SIG-M5 (cell line): ENCODE results near the gene ZSWIM6.

Experiments
- DNase-seq: peaks from one replicate; lab custom pipeline; 2025; lab: John Stamatoyannopoulos, UW

ZSWIM6 gene

DNA sequence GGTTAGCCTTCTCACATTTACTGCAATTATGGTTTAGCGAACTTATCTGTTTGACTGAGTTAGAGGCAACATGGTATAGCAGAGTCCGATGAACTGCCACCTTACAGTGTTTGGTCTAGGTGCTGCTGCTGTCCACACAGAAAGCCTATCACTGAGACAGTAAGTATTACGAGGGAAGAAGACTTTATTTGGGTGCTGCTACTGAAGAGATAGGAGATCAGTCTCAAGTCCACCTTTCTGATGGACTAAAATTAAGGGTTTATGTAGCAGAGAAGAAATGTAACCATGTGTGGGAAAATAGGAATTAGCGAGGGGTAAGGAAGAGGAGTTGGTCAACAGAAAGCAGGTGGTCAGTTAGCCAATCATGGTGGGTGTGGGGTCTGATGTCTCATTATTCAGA, 109.7 kb downstream of the ZSWIM6 start:
- DNase-seq = no peak

DNA sequence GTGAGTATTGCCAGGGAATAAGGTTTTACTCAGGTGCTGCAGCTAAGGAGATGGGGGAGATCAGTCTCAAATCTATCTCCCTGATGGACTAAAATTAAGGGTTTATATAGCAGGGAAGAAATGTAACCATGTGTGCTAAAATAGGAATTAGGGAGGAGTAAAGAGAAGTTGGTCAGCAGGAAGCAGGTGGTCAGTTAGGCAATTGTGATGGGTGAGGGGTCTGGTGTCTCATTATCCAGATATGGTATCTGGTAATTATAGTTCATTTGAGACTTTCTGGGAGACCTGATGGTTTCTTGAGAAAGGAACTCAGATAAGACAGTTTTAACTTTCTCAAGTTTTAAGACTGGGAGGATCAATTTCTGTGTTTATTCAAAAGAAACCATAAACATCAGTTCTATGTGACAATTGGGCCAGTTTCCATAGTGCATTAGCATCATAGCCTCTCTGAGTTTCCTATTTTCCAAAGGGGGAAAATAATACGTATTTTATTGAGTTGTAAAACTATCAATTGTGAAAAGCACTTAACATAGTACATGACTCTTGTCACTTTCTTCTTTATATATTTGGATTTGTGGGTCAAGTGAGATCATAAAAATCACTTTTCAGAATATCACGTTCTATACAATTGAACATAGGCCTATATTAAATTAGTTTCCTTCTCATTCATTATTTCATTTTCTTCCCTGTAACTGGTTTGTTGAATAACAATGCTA, 115.9 kb downstream of the ZSWIM6 start:
- no peak for DNase-seq

DNA sequence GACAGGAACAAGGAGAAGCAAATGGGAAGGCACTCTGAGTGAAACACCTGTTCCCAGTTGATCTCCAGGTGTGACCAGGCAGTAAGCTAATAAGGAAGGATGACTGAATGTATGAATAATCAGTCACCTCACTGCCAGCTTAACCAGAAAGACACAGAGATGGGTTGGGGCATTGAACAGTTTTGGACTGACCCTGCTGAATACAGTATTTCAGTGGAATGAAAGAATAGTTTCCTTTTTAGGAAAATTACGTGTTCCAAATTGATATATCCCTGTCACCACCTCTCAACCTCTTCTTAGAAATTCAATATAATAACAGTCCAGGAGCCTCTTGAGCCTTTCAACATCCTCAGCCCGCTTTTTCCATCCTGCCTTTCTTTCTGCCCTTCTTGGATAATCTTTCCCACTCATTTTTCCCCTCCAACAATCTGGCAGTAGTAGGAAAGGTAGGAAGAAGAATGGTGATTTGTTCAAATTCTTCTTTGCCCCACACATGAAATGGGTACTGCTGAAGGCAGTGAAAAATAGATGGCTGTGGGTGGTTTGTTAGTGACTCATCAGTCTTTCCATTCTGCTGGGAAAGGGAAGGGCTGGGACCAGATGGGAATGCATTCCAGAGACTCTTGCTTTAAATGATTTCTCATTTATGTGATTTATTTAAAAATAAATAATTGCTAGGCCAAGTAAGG, 117.9 kb downstream of the ZSWIM6 start:
- no peak for DNase-seq

DNA sequence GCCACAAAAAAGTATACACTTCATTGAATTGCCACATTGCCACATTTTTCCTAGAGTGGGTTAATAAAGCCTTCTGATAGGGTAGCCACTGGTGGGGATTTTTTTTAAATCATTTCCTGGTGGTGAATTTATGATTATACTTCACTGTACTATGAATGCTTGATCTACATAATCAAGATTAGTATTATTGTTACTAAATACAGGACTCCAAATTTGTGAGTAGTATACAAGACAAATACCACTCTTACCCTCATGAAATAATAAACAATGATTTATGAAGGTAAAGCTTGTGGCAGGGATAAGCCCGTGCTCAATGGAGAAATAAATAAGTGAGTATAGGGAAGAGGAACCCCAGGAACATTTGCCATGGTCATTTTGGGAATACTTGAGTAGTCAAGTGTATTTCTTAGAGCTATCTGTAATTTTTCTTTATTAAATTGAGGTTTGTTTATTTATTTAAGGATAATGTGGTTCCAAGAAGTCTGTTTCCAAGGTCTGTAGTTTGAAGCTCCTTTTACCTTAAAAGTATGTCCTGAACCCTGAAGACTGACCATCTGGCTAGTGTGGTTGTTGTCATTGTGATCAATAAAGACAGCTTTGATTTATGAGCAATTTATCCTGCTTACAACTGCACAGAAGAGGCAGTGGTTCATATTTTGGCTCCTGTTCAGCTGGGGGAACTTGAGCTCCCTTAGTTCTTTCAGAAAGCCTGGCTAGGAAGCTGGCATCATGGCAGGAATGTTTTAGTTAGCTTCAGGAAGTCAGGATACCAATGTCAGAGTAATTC, 118.6 kb downstream of the ZSWIM6 start:
- no peak for DNase-seq

DNA sequence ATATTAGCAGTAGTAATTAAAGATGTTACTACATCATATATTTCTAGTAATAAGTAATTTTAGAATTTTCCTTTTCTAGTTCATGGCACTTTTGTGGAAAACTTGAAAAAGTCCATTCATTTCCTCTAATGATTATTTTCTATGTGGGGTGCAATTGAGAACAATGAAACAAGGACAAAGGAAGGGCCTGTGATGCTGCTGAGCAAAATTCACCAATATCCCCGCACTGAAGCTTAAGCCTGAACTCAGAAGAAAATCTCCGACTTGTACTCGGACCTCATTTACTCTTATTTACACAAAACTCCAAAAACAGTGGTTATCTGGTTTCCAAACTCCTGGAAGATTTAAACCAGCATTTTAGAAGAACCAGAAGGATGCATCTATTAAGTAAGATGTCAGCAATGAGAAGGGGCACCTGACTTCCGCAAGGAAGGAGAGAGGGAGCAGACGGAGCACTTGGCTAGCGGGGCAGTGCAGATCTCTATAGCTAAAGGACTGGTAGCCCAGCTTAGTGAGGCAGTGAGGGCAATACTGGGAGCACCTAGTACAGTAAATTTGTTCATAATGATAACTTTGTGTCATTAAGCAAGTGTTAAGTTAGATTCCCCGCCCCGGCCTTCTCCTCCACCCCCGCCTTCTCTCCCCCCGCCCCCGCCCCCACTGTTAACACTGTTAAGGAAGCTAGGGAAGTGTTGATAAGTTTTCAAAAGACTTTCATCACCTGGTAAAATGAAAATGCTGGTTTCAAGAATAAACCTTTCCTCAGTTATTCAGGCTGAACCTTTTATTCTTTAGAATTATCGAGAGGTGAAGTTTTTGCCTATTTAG, 123.3 kb downstream of the ZSWIM6 start:
- no peak for DNase-seq

DNA sequence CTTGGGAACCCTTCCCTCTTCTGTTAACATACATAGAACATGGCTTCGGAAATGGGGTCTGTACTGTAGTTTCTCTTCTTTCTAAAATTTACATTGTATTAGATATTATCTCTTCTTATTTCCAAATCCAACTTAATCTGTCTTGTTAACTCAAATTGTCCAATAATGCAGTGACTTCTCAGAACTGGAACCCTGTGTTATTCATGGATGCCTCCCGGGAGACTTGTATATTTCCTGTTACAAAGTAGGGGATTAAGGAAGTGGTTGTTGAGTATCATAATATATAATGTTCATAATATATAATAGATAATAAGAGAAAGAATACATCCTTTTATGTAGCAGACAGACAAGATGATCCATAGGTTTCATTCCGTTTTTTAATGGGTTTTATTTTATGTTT, 128.4 kb downstream of the ZSWIM6 start:
- DNase-seq = no peak

DNA sequence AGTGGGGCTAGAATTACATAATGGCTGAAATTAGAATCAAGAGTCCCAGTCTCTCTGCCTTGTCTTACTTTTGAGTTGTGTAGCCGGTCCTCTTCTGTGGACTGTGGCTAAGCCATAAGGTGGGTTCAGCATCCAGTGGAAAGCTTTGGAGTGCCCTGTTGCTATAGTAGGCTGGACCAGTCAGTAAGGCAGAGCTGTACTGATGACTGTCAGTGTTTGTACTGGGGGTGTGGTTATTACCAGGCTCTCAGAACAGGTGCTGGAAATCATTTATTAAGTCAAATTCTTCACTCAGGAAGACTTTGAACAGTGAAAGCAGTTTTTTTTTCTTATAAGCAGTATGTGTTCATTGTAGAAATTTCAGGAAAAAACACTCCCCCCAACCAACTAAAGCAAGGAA, 129.4 kb downstream of the ZSWIM6 start:
- DNase-seq = no peak

DNA sequence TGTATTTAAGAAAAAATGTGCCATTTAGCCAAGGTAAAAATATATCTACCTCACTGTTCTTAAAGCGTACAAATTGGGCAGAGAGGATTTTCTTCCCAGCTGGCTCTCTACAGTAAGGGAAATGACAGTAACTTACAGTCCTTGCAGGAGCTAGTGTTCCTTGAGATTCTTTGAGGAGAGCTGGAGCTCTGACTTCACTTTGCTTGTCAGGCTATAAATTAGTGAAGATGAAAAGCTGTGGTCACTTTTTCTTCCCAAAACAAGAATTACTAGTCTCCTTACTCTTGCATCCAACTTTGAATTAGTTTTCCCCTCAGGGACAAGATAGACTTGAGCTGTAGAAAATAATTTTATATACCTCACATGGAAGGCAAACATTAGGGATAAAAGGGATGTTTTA, 129.9 kb downstream of the ZSWIM6 start:
- DNase-seq = no peak

DNA sequence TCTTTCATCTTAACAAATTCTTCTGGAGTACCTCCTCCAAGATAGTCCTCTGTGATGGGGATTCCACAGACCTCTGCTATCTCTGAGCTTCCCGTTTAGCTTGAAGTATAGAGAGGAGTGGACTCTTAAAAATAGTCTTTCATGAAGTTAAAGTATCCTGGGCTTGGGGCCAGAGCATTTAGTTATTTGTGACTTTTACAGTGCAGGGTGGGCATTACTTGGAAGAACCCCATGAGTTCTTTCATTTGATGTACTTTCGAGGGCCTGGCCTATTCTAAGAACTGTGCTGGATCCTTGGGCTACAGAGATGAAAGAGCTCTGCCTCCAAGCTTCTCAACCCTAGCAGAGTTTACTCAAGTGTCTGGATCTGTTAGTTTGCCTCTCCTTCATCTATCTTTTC, 131.5 kb downstream of the ZSWIM6 start:
- DNase-seq = no peak

DNA sequence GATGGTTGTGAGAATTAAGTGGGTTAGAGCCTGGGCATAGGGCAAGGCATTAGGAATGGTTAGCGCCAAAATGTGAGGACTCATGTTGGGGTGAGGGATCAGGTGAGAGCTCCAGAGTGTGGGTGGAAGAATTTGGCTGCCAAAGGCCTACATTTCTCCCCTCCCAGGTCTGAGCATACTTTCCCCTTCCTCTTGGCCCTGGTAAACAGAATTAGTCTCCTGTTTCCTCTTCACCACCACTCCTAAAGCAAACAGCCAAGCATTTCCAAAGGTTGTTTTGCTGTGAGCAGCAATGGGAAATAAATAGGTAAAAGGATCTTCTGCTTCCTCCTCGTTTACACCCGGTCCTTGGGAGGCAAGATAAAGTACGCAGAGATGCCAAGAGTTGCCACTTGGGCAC, 132.5 kb downstream of the ZSWIM6 start:
- no peak for DNase-seq

DNA sequence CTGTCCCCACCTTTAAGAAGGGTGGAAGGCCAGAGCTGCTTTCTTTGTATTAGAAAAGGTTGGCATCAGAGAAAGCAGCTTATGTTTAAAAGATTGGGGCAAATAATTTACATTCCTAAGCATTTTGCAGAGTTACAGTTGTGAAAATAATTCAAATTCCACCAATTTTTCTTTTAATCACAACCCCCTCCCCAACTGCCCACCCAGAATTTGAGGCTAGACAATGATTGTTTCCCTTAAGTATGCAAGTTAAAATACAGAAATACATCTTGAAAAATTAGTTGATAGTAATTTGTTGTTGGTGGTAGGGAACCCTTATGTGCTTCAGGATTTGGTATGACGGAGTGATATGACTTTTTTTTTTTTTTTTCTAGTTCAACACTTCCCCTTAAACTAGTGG, 133.0 kb downstream of the ZSWIM6 start:
- DNase-seq = no peak

DNA sequence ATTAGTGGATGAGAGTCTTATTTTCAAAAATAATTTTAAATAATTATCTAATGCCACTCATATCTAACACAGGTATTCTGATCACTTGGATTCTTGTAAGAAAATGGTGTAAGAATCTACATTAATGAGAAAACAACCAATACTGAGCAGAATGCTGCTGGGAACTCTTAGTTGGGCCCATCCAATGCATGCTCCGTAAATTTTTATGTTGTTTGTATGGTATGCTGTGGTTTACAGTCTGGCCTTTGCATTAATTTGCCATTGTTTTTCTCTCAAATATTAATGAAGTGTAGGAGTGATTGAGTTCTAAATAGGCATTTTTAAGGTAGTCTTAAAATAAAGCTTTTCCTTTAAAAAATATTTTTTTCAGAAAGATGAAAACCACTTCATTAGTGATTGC, 133.4 kb downstream of the ZSWIM6 start:
- no peak for DNase-seq

DNA sequence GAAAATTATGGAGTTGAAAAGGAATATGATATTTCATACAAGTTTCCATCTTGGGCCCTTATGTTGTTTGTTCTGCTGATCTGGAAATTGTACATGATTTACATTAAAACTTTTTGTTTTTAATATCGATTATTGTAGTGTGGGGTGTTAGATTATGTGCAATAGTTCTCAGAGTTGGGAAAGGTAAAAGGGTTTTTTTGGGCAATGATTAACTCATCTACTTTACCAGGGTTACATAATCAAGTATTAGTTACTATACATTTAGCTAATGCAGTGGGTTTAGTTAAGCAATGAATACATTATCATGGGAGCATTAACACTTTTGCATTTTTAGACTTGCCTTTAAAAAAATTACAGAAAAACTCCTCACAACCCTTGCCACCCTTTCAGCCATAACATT, 134.0 kb downstream of the ZSWIM6 start:
- DNase-seq = no peak

DNA sequence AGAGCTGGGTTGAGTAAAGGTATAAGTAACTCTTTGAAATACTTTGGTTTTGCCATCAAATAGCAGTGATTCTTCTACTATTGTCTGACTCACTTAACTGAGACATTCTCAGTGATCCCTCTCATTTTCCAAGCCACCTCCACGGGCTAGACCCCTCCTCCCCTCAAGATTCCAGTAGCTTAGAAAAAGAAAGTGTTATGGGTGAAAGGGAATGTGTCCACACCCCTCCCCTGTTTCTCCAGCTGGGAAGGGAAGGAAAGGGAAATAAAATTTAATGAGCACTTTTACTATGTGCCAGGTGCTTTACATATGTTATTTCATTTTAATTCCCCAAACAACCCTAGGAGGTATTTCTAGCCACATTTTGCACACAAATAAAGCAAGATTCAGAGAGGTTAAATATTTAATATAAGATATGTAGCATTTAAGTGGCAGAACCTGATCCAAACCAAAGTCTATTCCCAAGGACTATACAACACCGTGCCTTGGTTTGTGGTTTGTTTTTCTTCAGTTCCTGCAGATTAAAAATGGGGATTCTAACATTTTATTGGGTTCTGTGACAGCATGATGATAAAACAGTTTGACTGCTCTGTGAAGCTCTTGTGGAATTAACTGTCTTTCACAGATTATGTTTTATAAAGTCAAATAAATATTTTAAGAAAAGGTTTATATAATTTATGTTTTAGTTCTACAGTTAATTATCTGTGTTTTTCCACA, 135.9 kb downstream of the ZSWIM6 start:
- DNase-seq = no peak

DNA sequence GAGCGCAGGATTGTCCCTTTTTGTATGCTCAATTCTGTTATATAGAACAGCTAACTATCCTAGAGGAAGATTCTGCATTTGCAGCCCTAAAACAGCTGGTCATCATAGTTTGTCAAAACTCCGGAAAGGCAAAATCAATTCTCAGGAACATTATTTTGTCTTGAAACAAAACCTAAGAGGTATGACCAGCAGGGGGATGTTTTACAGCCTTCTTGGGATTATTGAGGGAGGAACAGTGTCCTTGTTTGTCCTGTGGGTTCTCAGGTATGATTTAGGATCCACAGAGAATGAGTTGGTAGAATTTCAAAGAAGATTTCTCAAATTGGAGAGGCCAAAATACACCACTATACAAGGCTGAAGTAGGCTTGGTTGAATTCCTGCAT, 136.4 kb downstream of the ZSWIM6 start:
- DNase-seq = no peak

DNA sequence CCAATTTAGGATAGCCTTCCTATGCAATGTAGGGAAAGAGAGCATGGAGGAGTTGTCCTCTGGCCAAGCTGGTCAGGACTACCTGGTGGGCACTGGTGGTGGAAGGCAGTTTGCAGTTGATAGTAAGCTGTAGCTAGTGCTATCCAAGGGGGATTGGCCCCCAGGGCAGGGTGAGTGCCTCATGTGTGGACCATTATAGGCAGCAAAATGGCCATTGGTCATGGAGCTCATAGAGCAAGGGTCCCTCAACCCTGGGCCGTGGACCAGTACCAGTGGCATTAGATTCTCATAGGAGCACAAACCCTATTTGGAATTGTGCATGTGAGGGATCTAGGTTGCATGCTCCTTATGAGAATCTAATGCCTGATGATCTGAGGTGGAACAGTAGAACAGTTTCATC, 139.3 kb downstream of the ZSWIM6 start:
- DNase-seq = no peak

DNA sequence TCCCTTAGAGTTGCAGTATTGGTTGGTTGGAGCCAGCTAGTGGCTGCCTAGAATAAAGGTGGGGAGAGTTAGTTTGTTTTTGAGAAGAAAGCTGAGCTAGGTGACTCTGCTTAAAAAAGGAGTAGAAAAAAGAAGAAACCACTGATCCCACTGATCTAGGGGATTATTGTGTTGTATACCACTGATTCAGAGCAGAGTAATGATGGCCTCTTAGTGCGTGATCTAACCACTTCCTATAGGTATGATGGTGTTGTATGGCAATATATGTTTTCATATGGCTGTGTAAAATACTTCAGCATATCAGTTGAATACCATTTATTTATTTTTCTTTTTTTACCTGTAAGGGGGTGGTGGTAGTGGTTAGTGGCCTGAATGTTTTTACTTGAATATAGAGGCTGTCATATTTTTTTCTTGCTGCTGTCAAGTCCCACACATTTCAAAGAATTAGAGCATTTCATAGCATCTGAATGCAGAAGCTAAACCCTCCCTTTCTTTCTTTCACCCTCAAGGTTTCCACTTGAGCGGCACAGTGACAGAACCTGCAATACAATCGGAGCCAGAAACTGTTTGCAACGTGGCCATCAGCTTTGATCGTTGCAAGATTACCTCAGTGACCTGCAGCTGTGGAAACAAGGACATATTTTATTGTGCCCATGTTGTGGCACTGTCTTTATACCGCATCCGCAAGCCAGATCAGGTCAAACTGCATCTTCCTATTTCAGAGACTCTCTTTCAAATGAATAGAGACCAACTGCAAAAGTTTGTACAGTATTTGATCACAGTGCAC, 140.3 kb downstream of the ZSWIM6 start:
- no peak for DNase-seq

DNA sequence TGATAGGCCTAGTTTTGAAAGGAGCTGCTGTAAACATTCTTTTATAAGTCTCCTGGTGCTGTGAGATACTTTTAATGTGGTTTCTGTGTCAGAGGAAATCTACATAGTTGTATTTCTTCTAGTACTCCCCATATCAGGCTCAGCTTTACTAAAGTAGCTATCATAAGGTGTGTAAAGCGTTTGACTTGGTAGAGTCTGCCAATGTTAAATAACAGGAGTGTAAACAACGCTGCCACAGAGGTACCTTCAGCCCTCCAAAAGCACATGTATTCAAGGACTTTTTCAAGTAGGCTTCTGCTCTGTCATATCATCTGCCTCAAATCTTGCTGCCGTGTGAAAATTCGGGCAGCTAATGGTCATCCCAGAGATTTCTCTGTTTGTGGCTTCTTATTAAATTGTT, 142.7 kb downstream of the ZSWIM6 start:
- DNase-seq = no peak

DNA sequence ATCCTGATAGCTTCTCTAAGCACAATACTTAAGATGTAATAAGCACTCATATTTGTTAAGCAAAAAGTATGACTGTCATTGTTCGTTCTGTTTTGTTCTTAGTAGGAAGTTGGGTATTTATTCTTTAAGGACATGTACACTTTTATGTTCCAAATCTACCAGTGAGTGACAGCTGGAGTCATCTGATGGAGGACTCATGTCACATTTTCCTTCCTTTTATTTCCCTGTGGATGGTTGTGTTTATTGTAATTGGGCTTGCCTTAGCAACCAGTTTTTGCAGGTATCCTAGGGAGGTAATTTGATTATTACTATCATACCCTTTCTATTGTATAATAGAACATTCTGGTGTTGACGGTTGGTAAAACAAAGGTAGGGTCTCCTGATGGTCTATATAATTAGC, 145.7 kb downstream of the ZSWIM6 start:
- no peak for DNase-seq

DNA sequence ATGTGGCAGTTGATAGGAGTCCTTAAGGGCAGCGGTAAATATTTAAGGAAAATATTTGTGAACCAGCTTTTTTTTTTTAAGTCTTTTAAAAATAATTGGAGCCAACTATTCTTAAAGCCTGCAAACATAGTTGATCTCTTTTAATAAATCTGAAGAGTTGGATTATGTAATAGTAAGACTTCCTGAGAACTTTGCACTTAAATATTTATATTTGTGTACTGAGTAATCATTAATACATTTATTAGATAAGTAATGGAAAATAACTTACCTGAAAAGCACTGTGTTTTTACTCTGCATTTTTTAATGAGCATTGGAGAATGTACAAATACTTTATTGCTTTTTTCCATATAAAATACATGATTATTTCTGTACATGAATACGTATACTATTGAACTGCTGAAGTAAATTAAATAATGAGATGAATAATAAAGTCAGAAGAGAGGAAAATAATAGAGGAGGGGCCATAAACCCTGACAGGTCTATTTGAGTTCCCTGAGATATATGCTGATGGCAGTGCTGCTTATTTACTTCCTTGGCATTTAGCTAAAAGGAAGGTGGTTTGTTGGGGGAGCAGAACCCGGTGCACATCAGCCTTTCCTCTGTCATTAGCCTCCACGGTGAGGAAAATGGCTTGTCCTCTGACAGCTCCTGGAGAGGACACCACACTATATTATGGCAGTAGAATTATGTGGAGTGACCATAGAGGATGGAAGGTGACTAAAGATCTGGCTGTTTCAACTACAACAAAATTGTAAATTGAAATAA, 148.0 kb downstream of the ZSWIM6 start:
- DNase-seq = no peak
